ENCODE results near the gene SIGLEC1.

SIGLEC1 gene

GRCh38 chr20:3697588-3698305, 14.7 kb downstream of the SIGLEC1 start:
- DNase-seq: no peak

DNA sequence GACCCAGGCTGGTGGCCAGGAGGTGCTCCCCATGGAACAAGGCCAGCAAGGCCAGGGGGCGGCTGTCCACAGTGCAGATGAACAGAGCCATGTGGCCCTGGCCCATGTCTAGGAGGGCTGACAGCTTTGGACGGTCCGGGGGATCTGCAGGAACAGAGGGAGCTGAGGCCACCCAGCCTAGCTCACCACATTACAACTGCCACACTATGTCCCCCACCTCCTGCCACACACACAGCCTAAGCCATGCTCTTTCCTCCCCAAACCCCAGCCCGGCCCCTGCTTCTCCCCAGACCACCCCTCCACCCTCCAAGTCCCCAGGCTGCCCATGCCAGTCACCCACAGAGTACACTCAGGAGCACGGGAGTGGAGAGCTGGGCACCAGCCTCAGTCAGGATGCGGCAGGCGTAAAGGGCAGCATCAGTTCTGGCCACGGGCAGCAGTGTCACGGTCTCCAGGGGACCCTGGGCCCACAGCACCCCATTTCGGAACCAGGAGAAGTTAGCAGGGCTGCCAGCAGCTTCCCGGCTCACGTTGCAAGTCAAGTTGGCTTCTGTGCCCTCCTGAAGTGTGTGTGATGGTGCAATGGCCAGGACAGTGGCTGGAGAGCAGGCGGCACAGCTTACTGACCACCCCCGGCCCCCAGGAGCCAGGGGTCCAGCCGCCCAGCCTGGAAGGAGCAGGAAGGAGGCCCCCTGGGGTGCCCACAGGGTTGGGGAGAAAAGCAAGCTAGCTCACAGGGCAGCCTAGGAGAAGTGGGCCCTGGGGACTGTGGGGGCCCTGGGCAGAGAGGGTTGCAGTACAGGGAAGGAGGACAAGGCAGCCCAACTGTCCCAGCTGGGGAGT, 15.4 kb downstream of the SIGLEC1 start:
- no peak for DNase-seq

DNA sequence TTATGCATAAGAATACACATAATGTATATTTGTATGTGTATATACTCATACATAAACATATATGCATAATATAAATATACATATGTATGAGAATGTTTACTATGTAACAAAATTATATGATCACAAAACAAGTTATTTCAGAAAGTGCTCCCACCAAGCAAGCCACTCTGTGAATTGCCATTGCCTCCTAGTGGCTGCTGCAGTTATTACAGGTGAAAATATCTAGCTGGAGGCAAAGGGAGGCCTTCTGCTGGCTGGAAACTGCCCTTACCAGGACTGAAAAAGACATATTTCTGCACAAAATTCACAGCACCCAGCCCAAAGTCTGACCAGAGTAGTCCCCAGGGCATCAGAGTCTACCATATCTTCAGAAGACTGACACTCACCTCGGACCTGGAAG, 16.2 kb downstream of the SIGLEC1 start:
- no peak for DNase-seq

DNA sequence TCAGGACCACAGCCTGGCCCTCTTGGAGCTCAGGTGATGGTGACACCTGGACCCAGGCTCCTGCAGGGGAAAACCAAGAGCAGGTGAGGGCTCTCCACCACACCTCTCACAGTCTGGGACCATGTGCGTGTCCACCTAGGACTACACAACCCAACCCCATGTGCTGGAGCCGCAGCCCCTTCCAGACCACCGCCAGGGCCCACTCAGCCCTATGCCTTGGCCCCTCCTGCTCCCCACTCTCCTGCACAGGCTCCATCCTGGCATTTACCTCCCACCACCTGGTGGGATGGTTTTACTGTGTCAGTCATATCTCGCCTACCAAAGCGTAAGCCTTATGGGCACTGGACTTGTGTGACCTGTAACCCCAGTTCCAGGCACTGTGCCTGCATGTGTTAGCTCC, 17.5 kb downstream of the SIGLEC1 start:
- DNase-seq: no peak

GRCh38 chr20:3693376-3693775, 19.0 kb downstream of the SIGLEC1 start:
- no peak for DNase-seq

DNA sequence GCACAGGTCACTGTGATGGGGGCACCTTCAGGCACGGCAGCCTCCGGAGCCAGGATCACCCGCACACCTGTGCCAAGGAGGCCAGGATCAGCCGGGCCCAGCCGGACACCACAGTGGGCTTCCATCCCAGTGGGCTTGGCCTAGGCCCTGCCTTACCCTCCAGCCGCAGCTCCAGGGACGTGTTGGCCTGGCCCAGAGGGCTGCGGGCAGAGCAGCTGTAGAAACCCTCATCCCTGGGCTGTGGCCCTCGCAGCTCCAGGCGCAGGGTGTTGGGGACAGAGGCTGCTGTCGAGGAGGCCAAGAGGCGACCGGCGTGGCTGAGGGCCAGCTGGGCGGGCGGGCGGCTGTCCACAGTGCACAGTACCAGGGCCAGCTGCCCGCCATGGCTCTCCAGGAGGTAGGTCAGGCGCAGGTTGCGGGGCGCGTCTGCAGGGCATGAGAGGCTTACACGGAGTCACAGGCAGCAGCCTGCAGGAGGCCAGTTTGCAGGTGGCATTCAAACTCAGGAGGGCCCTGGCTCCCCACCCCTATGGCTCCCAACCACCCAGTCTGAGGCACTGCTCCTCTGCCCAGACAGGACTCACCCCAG, 19.6 kb downstream of the SIGLEC1 start:
- DNase-seq: no peak

DNA sequence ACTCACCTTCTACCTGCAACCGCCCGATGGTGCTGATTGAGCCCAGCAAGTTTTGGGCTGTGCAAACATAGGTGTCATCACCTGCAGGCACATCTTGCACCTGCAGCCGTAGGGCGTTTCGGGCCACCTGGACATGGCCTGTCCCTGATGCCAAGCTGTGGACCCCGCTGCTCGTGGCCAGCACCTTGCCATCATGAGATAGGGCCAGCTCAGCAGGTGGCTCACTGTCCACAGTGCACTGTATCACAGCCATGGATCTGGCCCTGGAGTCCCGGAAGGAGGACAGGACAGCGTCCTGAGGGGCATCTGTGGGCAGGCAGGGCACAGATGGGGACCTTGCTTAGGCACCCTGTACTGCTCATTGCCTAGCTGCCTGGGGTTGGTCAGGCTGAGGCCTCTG, 20.5 kb downstream of the SIGLEC1 start:
- DNase-seq: no peak

DNA sequence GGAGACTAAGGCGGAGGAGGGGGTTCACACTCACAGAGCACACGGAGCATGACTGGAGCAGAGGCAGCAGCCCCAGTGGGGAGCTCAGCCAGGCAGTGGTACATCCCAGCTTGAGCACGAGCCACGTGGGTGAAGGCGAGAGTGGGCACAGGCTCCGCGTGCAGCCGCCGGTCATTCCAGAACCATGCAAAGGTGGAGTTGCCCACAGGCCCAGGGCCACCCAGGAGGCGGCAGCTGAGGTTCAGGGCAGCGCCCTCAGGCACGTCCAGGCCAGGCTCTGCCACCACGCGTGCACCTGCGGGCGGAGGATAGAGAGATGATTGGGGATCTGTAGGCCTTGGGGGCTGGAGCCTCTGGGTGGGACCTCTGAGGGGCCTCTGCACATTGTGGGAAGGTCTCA, 21.1 kb downstream of the SIGLEC1 start:
- DNase-seq: no peak

- DNase-seq: no peak
Measured at GRCh38 chr20:3690413-3690812, 22.0 kb downstream of the SIGLEC1 start.

- DNase-seq: no peak
Measured at GRCh38 chr20:3689978-3690377, 22.4 kb downstream of the SIGLEC1 start.

- no peak for DNase-seq
Measured at GRCh38 chr20:3687655-3688054, 24.7 kb downstream of the SIGLEC1 start.

GRCh38 chr20:3686867-3687321, 25.5 kb downstream of the SIGLEC1 start:
- no peak for DNase-seq

GRCh38 chr20:3686421-3686820, 26.0 kb downstream of the SIGLEC1 start:
- no peak for DNase-seq

DNA sequence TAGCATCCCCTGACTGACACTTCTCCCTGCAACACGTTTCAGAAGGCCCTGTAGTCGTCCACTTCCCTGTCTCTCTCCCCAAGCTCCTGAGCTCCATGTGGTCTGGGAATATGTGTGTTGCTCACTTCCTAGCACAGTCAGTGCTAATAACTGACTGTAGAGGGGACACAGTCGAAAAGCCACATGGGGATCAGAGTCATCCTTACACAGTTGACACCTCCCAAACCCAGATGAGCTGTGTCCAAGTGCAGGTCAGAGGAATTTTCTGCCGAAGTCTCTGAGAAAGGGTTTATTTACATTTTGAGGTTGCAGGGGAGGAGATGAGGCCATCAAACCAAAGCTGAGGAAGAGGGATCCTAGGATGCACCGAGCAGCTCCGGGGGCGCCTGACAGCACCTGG, 27.1 kb downstream of the SIGLEC1 start:
- DNase-seq: no peak

GRCh38 chr20:3681931-3682781, 30.2 kb downstream of the SIGLEC1 start, which contains the start of gene ADAM33:
Gene ADAM33, minus strand, starts transcription at chr20:3682010. Its CDS starts 6 bp downstream, at chr20:3682004.
- DNase-seq: no peak

DNA sequence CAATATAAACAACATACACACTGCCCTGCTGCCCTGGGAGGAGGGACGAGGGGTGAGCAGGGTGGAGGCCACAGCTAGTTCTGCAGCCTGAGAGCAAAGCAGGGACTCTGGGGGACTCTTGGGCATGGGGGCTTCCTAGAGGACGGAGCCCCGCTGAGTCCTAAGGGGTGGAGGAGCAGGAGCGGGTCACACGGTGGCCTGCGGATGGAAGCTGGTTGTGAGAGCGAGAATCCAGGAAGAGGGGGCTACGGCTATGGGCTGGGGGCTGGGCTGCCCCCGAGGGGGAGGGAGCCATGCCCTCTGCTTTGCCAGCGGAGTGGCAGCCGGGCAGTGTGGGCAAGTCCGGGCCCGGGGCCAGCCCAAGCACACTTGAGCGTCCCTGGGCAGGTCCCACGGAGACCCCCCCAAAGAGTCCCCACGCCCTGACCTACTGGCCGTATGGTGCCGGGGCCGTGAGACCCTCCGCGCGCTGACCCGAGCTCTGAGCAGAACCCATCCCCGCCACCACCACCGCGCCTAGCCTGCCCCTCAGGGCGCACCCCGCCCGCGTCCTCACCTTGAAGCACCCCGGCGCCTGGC, 31.0 kb downstream of the SIGLEC1 start:
- DNase-seq: no peak

- no peak for DNase-seq
Measured at GRCh38 chr20:3680701-3681351, 31.6 kb downstream of the SIGLEC1 start.

DNA sequence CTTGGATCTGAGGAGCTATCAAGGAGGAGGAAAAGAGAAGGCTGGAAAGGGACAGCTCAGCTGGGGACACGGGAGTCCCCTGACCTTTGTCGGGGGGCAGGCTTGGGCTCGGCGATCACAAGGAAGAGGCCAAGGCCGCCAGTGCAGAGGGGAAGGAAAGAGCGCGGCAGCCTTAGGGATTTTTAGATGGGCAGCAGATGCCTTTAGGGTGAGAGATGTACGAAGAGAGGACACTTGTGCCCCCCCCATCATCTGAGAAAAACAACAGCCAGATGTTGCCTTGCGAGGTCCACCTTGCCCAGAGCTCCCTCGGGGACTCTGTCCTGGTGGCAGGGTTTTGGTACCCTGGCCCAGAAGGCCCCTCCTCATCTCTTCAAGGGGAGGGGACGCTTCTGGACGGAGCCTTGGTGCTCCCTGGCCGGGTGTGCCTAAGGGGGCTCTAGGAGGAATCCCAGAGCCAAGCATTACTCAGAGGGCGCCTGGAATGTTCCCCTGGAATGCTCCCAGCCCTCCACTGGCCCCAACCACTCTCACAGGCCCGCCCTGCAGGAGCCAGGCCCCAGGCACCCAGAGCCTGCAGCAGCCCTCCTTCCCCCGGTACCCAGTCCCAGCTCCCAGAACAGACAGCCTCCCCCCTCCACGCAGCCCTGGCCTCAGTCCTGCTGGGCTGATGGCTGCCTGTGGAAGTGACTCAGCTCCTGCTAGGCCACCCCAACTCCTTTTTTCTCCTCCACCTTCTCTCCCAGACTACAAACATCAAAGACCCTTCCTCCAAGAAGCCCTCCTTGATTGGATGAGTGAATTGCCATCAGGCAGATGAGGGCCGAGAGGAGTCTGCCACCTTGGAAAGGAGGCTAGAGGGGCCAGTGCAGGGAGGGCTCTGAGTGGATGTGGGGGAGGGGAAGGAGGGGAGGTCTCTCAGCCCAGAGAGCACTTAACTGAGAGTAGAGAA, 32.4 kb downstream of the SIGLEC1 start:
- no peak for DNase-seq

DNA sequence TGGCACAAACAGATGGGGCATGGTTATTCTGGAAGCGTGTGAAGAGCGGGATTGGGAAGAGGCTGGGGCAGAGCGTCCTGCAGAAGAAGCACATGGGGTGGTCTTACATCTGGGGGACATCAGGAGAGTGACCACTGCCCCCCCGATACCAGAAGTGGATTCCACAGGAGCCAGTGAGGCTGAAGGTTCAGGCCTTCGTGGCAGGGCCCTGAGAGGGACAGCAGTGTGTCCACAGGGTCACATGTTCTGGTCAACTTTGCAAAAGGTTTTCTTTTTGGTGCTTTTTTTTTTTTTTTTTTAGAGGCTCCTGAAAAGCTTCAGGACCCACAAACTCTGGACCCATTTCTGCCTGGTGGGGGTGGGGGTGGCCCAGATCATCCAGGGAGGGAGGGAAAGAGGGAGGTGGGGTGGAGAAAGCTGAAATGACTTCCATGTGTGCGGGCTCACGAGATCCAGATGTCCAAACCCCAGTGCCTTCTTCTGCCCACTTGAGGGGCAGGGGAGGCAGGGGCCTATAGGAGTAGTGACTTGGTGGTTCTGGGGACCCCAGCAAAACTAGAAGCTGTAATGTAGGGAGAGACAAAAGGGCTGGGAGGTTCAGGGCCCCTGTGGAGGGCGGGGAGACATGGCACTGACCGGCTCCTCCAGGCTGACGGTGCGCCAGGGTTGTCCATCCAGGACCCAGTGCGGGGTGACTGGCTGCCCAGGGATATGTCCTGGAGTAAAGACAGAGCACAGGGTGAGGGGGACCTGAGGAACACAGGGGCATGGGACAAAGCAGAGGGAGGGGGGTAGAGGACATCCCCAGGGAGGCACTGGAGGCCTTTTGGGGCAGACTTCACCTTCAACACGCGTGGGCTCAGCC, 33.3 kb downstream of the SIGLEC1 start:
- no peak for DNase-seq

GRCh38 chr20:3678198-3678597, 34.2 kb downstream of the SIGLEC1 start:
- DNase-seq: no peak

All from activated CD8-positive, alpha-beta memory T cell treated with anti-CD3 and anti-CD28 coated beads for 24 hours (primary cell).